K562 (cell line): ENCODE data around the gene CCDC116. TPM values are rescaled to one million over a fixed set of nuclear protein-coding genes. Genes with fewer than 3 reads are reported as not detected.
A peak's percentile ranks its signal among the peaks of the same experiment; 100 is the strongest.

Experiments used
- ATAC-seq: fragments of 200-7000 bp; cut with Tn5 transposase; 3 replicates; pipeline ENCODE4 v1.9.1; 2020; ENCODE audit warnings: moderate library complexity
- BruUV-seq: library from RNA; stranded (reverse); fragments of 400-500 nt; replicated peaks from 2 replicates; lab custom pipeline; 2021; lab: Mats Ljungman, UMichigan
- CTCF ChIA-PET: fragments of 300-600 bp; formaldehyde crosslinking; extraction: SDS; loops from one replicate; lab custom pipeline; 2021; ENCODE audit warnings: low intra/inter-chr PET ratio; lab: Yijun Ruan, JAX
- POLR2A ChIA-PET: fragments of 300-600, 350-650 bp; sonication (Branson Sonifier 250); formaldehyde crosslinking; extraction: SDS; loops from one replicate; lab custom pipeline; 2021; ENCODE audit warnings: antibody characterized with exemption, inconsistent platforms; lab: Yijun Ruan, JAX
- DNase-seq, 4 experiments: peaks; one replicate each; pipeline versions ENCODE4 v3.0.0 to v3.0.0-alpha.2; 2011 to 2018; ENCODE audit warnings: low spot score in 3 of 4, mixed read lengths in 3 of 4; ENCODE audit errors: extremely low read depth in 1 of 4
- FAIRE-seq: peaks from 2 replicates; lab custom pipeline; 2011; peaks lifted over from hg19 to GRCh38; lab: Jason Lieb, UNC
- H2AFZ ChIP-seq: 2 replicates; pipeline ENCODE4 v1.6.0; 2011; ENCODE audit warnings: low read depth, low read length, control low read depth, inconsistent platforms
- H3K27ac ChIP-seq: fragments of 200-600 bp; 3 replicates; pipeline ENCODE4 v1.8.0; 2011; ENCODE audit warnings: low read depth, mild to moderate bottlenecking, control low read depth, inconsistent platforms, low read length, moderate library complexity, mixed read lengths; ENCODE audit errors: extremely low read depth
- H3K27me3 ChIP-seq, 2 experiments: fragments of 300-600 bp in 1 of 2; 2 replicates in 1 of 2; 3 replicates in 1 of 2; pipeline versions ENCODE4 v1.6.0 to v1.8.0; 2011; ENCODE audit warnings: inconsistent platforms in 2 of 2, low read length in 2 of 2, mild to moderate bottlenecking in 1 of 2, mixed read lengths in 1 of 2, moderate library complexity in 1 of 2; ENCODE audit not compliant: control insufficient read depth in 2 of 2, insufficient read depth in 2 of 2
- H3K36me3 ChIP-seq: fragments of 300-600 bp; 3 replicates; pipeline ENCODE4 v1.8.0; 2011; ENCODE audit warnings: mild to moderate bottlenecking, low read length, inconsistent platforms; ENCODE audit not compliant: control insufficient read depth, insufficient read depth
- H3K4me1 ChIP-seq, 2 experiments: fragments of 200-600 bp in 1 of 2; replicated peaks in 1 of 2; 2 replicates in 1 of 2; 3 replicates in 1 of 2; pipeline versions ENCODE4 v1.5.1 to v1.8.0; 2011; ENCODE audit warnings: inconsistent platforms in 2 of 2, low read length in 2 of 2, mild to moderate bottlenecking in 1 of 2, mixed read lengths in 1 of 2, moderate library complexity in 1 of 2; ENCODE audit not compliant: control insufficient read depth in 2 of 2, insufficient read depth in 2 of 2
- H3K4me2 ChIP-seq: 2 replicates; pipeline ENCODE4 v1.6.1; 2011; ENCODE audit warnings: low read length, control low read depth, inconsistent platforms, mixed read lengths; ENCODE audit not compliant: insufficient read depth
- H3K4me3 ChIP-seq: fragments of 200-600 bp; sonication (generic), shearing (Covaris generic); 2 replicates; pipeline ENCODE4 v1.5.1; 2016; ENCODE audit warnings: control low read depth, inconsistent platforms
- H3K79me2 ChIP-seq: fragments of 200-600 bp; 3 replicates; pipeline ENCODE4 v1.8.0; 2011; ENCODE audit warnings: low read length, inconsistent platforms; ENCODE audit not compliant: control insufficient read depth, insufficient read depth
- H3K9ac ChIP-seq, 2 experiments: 2 replicates each; pipeline versions ENCODE4 v1.6.0 to v1.6.1; 2011; ENCODE audit warnings: low read depth in 2 of 2, low read length in 2 of 2, control low read depth in 1 of 2, inconsistent platforms in 1 of 2, mild to moderate bottlenecking in 1 of 2, mixed read lengths in 1 of 2; ENCODE audit not compliant: insufficient read depth in 1 of 2
- H3K9me1 ChIP-seq: one replicate; pipeline ENCODE4 v1.6.0; 2011; ENCODE audit warnings: inconsistent platforms, mild to moderate bottlenecking, low read length, moderate library complexity; ENCODE audit not compliant: control insufficient read depth, insufficient read depth
- H3K9me3 ChIP-seq: replicated peaks from 2 replicates; pipeline ENCODE4 v1.5.1; 2011; ENCODE audit warnings: low read depth, low read length, inconsistent platforms; ENCODE audit not compliant: control insufficient read depth, insufficient read depth
- H4K20me1 ChIP-seq: replicated peaks from 2 replicates; pipeline ENCODE4 v1.6.1; 2011; ENCODE audit warnings: low read length, inconsistent platforms, mixed read lengths; ENCODE audit not compliant: control insufficient read depth, insufficient read depth
- BHLHE40 ChIP-seq: IDR thresholded peaks from 2 replicates; pipeline ENCODE4 v1.6.1; 2011; ENCODE audit warnings: low read length, improper control_type of control experiment
- CBFB ChIP-seq: sonication (generic); formaldehyde crosslinking; IDR thresholded peaks from 2 replicates; pipeline ENCODE4 v1.4.0; 2020; ENCODE audit warnings: mild to moderate bottlenecking, missing genetic modification reagents
- GTF2F1 ChIP-seq: IDR thresholded peaks from 2 replicates; pipeline ENCODE4 v1.6.1; 2011; ENCODE audit warnings: low read depth, low read length, improper control_type of control experiment
- HCFC1 ChIP-seq: IDR thresholded peaks from 2 replicates; pipeline ENCODE4 v1.6.1; 2012; ENCODE audit warnings: low read depth, low read length, improper control_type of control experiment
- HEY1 ChIP-seq: fragments of 250-450 bp; sonication (Bioruptor Pico); IDR thresholded peaks from 2 replicates; pipeline ENCODE4 v1.5.0; 2020; ENCODE audit warnings: mild to moderate bottlenecking, moderate library complexity, borderline replicate concordance
- JUND ChIP-seq, 2 experiments: IDR thresholded peaks; 2 replicates in 1 of 2; 3 replicates in 1 of 2; pipeline ENCODE4 v1.6.1; 2011; ENCODE audit warnings: borderline replicate concordance in 2 of 2, low read depth in 2 of 2, low read length in 2 of 2, improper control_type of control experiment in 1 of 2, missing biosample characterization in 1 of 2, missing genetic modification characterization in 1 of 2, missing genetic modification reagents in 1 of 2
- KLF16 ChIP-seq: IDR thresholded peaks from 2 replicates; pipeline ENCODE4 v1.6.1; 2016; ENCODE audit warnings: antibody characterized with exemption
- MAFK ChIP-seq: IDR thresholded peaks from 2 replicates; pipeline ENCODE4 v1.6.1; 2011; ENCODE audit warnings: low read length, improper control_type of control experiment
- POLR2AphosphoS2 ChIP-seq: IDR thresholded peaks from 2 replicates; pipeline ENCODE4 v1.6.1; 2012; ENCODE audit warnings: low read length, improper control_type of control experiment
- RCOR1 ChIP-seq, 2 experiments: IDR thresholded peaks; 2 replicates each; pipeline ENCODE4 v1.6.1; 2012; ENCODE audit warnings: low read depth in 2 of 2, low read length in 2 of 2, borderline replicate concordance in 1 of 2, improper control_type of control experiment in 1 of 2
- RFX5 ChIP-seq: IDR thresholded peaks from 2 replicates; pipeline ENCODE4 v1.6.1; 2011; ENCODE audit warnings: low read depth, mild to moderate bottlenecking, improper control_type of control experiment, low read length
- ZNF316 ChIP-seq: fragments of 450-650 bp; IDR thresholded peaks from 2 replicates; pipeline ENCODE4 v1.6.1; 2016
- ZNF431 ChIP-seq: sonication (generic); formaldehyde crosslinking; IDR thresholded peaks from 2 replicates; pipeline ENCODE4 v1.8.0; 2022; ENCODE audit warnings: mild to moderate bottlenecking, missing genetic modification reagents
- ZNF644 ChIP-seq: fragments of 200-800 bp; sonication (Bioruptor generic); IDR thresholded peaks from 2 replicates; pipeline ENCODE4 v1.6.1; 2016; ENCODE audit warnings: low read depth, missing genetic modification characterization, missing compliant biosample characterization
- WGBS: fragments of 100-300 bp; shearing (Covaris generic); methylation state at CpG from one replicate; pipeline ENCODE4 v1.1.6; 2016; ENCODE audit warnings: low coverage, mixed read lengths; ENCODE audit not compliant: insufficient coverage; ENCODE audit errors: missing lambda C conversion rate; 5-methylcytosine and 5-hydroxymethylcytosine counted together
- in situ Hi-C: fragments of 300-500 bp; cut with MboI; formaldehyde crosslinking; loops from 4 replicates; pipeline ENCODE4 v1.15.0; 2018; ENCODE audit warnings: inconsistent platforms, mixed read lengths
- intact Hi-C: fragments of 100-400 bp; cut with micrococcal nuclease; formaldehyde crosslinking; loops from 2 replicates; pipeline ENCODE4 v1.14.2; 2022
- polyA plus RNA-seq, 8 experiments: library from polyadenylated mRNA; depleted of rRNA in 4 of 8; stranded (reverse) in 5 of 8; unstranded in 3 of 8; fragments of >200 nt; fragmentation: Nextera tagmentation in 2 of 8; fragmentation: Illumina TruSeq in 1 of 8; extraction: Ambion mirVana in 2 of 8; extraction: Trizol in 1 of 8; gene quantifications; 2 replicates each; pipeline versions ENCODE4 v1.2.1 to v1.2.3, GENCODE V29; 2011 to 2014; ENCODE audit warnings: inconsistent platforms in 1 of 8, missing spikeins in 1 of 8
- total RNA-seq, 7 experiments: library from RNA; depleted of rRNA in 6 of 7; stranded (reverse); fragments of >200 nt in 6 of 7; fragmentation: Illumina TruSeq in 2 of 7; extraction: Trizol in 2 of 7; gene quantifications; 2 replicates each; pipeline versions ENCODE4 v1.2.1 to v1.2.3, GENCODE V29; 2011 to 2021; ENCODE audit warnings: low replicate concordance in 1 of 7
- TF ChIP-seq, protein P1 (sequence below): sonication (generic); formaldehyde crosslinking; IDR thresholded peaks from 2 replicates; pipeline ENCODE4 v1.8.1; 2023; ENCODE audit warnings: mild to moderate bottlenecking, missing genetic modification reagents, moderate library complexity
- TF ChIP-seq, protein P2 (sequence below): fragments of 450-650 bp; IDR thresholded peaks from 2 replicates; pipeline ENCODE4 v1.6.1; 2017; ENCODE audit warnings: antibody characterized with exemption, mild to moderate bottlenecking

CCDC116 gene
- total and polyA plus RNA-seq, 9 of the 15 experiments (the other 6 are each of a cell fraction or from before 2014, with no cell fraction given), result 1.6 to 11.3 (median 4.7) TPM

DNA sequence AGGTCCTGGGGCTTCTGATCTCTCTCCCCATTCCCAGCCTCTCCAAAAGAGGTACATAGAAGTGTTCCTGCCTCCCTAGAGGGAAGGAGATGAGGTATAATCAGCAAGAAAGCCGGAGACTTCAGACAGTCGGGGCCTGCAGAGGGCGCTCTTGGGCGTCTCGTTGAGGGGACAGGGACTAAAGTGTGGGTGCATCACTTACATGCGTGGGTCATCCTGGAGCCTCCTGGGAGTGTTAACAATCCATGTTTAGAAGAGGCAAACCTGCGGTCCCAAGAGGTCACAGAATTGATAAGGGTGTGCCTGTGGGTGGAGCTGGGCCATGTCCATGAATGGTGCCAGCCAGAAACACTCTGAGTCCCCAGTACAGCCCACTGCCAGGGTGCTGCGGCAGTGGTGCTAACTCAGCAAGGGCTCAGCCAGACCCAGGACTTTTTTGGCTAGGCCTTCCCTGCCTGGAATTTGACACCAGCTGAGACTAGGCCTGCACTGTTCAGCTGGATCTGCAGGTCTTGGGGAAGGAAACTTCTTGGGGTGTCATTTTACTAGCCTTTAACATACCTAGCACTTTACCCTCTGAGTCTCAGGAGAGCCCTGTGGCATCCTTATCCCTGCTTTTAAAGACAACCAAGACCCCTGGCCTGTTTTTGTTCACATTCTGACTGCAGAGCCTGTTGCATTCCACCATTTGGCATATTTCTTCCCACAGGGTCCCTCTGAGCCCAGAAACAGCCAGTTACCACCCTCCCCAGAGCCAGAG is 8.3 kb upstream of the CCDC116 start:
- FAIRE-seq (peak; percentile 67), DNase-seq (peak; percentile 90 to 97 (median 94)), ATAC-seq (peak; percentile 53)
- Histone ChIP-seq H3K9me3 (no peaks in the 10 kb centered on the region), H3K79me2 (peaks cover 95% of the 10 kb centered on the region), H3K27me3 (no peaks in the 10 kb centered on the region), H2AFZ (no peak overlapping the region), H3K36me3 (peaks cover 93% of the 10 kb centered on the region), H4K20me1 (peaks cover 73% of the 10 kb centered on the region), H3K27ac (peak overlapping the region; percentile 4; the same call in 2 of the 3 replicates), H3K9ac (peak overlapping the region; percentile 0 to 65; a peak in 2 of 4 replicates), H3K4me3 (no peak overlapping the region), H3K9me1 (peaks cover 41% of the 10 kb centered on the region), H3K4me1 (peaks cover 38 to 69% of the 10 kb centered on the region in 2 experiments), H3K4me2 (no peak overlapping the region)
- no TSS peak for BruUV-seq
- intact Hi-C loops, result loop anchor here (1.0 to 2.0 kb wide), 3 partner anchors 19 to 53 kb away; no protein-coding TSS in a partner anchor
- in situ Hi-C loops, result no loop called here
- POLR2A ChIA-PET, result interaction anchor here (0.6 to 76.8 kb wide), 5 partner anchors 5 to 343 kb away, joined by 3 to 4622 read pairs (median 6); partner anchors contain the start of genes CCDC116, SDF2L1 and YDJC
- WGBS, result 19% methylated on average over 8 of the region's 8 CpGs
- CTCF ChIA-PET, result interaction anchor here (0.8 to 2.6 kb wide), 3 partner anchors 18 to 23 kb away, joined by 4 to 40 read pairs (median 5); partner anchors contain the start of gene SDF2L1
- TF ChIP-seq ZNF316 (no peak), ZNF644 (tag) (no peak), RCOR1 (IDR thresholded peaks at IDR 0.05; ENCODE audit: borderline replicate concordance in 1 of 2, low read depth in 2 of 2, low read length in 2 of 2) (peak in 1 of 2 experiments; percentile 87; a peak in 3 of 4 replicates), HEY1 (CRISPR knock-in tag) (no peak), RFX5 (0 out of 2 replicates have a peak, but pooled peaks have one; percentile 60), POLR2AphosphoS2 (peak; percentile 20; the same call in 1 of the 2 replicates), HCFC1 (peak; percentile 62), CBFB (CRISPR knock-in tag) (no peak), ZNF431 (CRISPR knock-in tag) (no peak), GTF2F1 (0 out of 2 replicates have a peak, but pooled peaks have one; percentile 2), JUND (IDR thresholded peaks at IDR 0.05; ENCODE audit: borderline replicate concordance, low read depth, low read length) (peak; percentile 69), JUND (tag; IDR thresholded peaks at IDR 0.05; ENCODE audit: borderline replicate concordance, low read depth, low read length) (no peak), KLF16 (no peak), MAFK (peak; percentile 26; the same call in 1 of the 2 replicates), BHLHE40 (peak; percentile 71)
- TF ChIP-seq, protein P1, sequence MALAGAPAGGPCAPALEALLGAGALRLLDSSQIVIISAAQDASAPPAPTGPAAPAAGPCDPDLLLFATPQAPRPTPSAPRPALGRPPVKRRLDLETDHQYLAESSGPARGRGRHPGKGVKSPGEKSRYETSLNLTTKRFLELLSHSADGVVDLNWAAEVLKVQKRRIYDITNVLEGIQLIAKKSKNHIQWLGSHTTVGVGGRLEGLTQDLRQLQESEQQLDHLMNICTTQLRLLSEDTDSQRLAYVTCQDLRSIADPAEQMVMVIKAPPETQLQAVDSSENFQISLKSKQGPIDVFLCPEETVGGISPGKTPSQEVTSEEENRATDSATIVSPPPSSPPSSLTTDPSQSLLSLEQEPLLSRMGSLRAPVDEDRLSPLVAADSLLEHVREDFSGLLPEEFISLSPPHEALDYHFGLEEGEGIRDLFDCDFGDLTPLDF, result 0 out of 2 replicates have a peak, but pooled peaks have one; percentile 2
- TF ChIP-seq, protein P2, sequence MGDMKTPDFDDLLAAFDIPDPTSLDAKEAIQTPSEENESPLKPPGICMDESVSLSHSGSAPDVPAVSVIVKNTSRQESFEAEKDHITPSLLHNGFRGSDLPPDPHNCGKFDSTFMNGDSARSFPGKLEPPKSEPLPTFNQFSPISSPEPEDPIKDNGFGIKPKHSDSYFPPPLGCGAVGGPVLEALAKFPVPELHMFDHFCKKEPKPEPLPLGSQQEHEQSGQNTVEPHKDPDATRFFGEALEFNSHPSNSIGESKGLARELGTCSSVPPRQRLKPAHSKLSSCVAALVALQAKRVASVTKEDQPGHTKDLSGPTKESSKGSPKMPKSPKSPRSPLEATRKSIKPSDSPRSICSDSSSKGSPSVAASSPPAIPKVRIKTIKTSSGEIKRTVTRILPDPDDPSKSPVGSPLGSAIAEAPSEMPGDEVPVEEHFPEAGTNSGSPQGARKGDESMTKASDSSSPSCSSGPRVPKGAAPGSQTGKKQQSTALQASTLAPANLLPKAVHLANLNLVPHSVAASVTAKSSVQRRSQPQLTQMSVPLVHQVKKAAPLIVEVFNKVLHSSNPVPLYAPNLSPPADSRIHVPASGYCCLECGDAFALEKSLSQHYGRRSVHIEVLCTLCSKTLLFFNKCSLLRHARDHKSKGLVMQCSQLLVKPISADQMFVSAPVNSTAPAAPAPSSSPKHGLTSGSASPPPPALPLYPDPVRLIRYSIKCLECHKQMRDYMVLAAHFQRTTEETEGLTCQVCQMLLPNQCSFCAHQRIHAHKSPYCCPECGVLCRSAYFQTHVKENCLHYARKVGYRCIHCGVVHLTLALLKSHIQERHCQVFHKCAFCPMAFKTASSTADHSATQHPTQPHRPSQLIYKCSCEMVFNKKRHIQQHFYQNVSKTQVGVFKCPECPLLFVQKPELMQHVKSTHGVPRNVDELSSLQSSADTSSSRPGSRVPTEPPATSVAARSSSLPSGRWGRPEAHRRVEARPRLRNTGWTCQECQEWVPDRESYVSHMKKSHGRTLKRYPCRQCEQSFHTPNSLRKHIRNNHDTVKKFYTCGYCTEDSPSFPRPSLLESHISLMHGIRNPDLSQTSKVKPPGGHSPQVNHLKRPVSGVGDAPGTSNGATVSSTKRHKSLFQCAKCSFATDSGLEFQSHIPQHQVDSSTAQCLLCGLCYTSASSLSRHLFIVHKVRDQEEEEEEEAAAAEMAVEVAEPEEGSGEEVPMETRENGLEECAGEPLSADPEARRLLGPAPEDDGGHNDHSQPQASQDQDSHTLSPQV, result no peak
